ENCODE measurements around the gene PLXDC1. TPM values are rescaled to one million over a fixed set of nuclear protein-coding genes. Genes with fewer than 3 reads are reported as not detected.
"Not testable (repeated sequence)": the region's sequence is repeated elsewhere in the genome, so short reads cannot be mapped to it uniquely, and the experiment has no call there.

Gene PLXDC1
- total and polyA plus RNA-seq, 11 donors: 4.8 to 17.4 (median 13.3) TPM

DNA sequence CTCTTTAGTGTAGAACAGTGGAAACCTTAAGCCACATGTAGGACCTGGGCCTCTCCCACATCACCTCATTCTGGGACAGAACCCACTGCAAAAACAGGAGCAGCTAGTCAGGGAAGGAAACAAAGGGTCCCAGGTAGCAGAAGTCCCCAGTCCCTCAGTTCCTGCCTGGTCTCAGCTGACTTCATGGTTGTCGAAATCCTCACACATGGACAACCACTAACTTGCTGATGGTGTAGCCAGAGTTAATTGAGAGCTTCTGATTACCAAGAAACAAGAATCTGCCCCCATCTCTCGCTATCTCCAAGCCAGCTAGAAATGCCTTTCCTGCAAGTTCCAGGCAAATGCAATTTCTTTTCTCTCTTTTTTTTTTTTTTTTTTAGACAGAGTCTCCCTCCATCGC lies 18.1 kb upstream of the PLXDC1 start:
- Histone ChIP-seq H3K27me3 (no peaks in the 10 kb centered on the region), H3K4me3 (no peak overlapping the region), H3K36me3 (no peaks in the 10 kb centered on the region), H3K27ac (no peak overlapping the region), H3K9me3 (peaks cover 0 to 5% (median 0%) of the 10 kb centered on the region in 12 donors), H3K4me1 (peaks cover 0 to 38% (median 20%) of the 10 kb centered on the region in 12 donors)
- ATAC-seq: no peak
- no peak for DNase-seq
- intact Hi-C loops (cut with DNase I): loop anchor here in 2 of 10 donors (10.0 kb wide), 2 partner anchors 65 to 305 kb away; no protein-coding TSS in a partner anchor
- WGBS, 4 donors: 76 to 90% (median 89%) methylated on average over 3 of the region's 3 CpGs
- no peak for TF ChIP-seq POLR2A (IDR thresholded peaks at IDR 0.05)
- TF ChIP-seq, protein P1, sequence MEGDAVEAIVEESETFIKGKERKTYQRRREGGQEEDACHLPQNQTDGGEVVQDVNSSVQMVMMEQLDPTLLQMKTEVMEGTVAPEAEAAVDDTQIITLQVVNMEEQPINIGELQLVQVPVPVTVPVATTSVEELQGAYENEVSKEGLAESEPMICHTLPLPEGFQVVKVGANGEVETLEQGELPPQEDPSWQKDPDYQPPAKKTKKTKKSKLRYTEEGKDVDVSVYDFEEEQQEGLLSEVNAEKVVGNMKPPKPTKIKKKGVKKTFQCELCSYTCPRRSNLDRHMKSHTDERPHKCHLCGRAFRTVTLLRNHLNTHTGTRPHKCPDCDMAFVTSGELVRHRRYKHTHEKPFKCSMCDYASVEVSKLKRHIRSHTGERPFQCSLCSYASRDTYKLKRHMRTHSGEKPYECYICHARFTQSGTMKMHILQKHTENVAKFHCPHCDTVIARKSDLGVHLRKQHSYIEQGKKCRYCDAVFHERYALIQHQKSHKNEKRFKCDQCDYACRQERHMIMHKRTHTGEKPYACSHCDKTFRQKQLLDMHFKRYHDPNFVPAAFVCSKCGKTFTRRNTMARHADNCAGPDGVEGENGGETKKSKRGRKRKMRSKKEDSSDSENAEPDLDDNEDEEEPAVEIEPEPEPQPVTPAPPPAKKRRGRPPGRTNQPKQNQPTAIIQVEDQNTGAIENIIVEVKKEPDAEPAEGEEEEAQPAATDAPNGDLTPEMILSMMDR (IDR thresholded peaks at IDR 0.05): no peak

- Histone ChIP-seq H3K4me3 (no peak overlapping the region), H3K36me3 (no peaks in the 10 kb centered on the region), H3K27me3 (no peaks in the 10 kb centered on the region), H3K27ac (no peak overlapping the region), H3K4me1 (peaks cover 0 to 42% (median 24%) of the 10 kb centered on the region in 12 donors), H3K9me3 (peaks cover 0 to 5% (median 0%) of the 10 kb centered on the region in 12 donors)
- intact Hi-C loops (cut with DNase I): loop anchor here in 2 of 10 donors (10.0 kb wide), 2 partner anchors 66 to 304 kb away; no protein-coding TSS in a partner anchor
- 86 to 93% (median 92%) methylated on average over 14 of the region's 14 CpGs for WGBS, 4 donors
- ATAC-seq (no peak), DNase-seq (no peak)
- TF ChIP-seq, protein P1 (IDR thresholded peaks at IDR 0.05): no peak
- TF ChIP-seq POLR2A (IDR thresholded peaks at IDR 0.05): no peak
These were observed 17.7 kb upstream of the PLXDC1 start for GRCh38 chr17:39169101-39169500.

DNA sequence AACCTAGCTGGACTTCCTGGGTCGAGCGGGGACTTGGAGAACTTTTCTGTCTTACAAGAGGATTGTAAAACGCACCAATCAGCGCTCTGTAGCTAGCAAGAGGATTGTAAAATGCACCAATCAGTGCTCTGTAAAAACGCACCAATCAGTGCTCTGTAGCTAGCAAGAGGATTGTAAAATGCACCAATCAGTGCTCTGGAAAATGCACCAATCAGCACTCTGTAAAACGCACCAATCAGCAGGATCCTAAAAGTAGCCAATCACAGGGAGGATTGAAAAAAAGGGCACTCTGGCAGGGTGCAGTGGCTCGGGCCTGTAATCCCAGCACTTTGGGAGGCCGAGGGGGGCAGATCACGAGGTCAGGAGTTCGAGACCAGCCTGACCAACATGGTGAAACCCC lies 17.1 kb upstream of the PLXDC1 start:
- not testable (repeated sequence) for DNase-seq, H3K27me3 ChIP-seq, ATAC-seq, H3K36me3 ChIP-seq, H3K4me3 ChIP-seq, H3K9me3 ChIP-seq
- H3K4me1 ChIP-seq: peaks cover 0 to 43% (median 26%) of the 10 kb centered on the region in 12 donors
- H3K27ac ChIP-seq: peak overlapping the region in 1 of 12 donors; percentile 1
- WGBS, 4 donors: 95 to 97% (median 96%) methylated on average over 10 of the region's 10 CpGs
- intact Hi-C loops (cut with DNase I): loop anchor here in 2 of 10 donors (10.0 kb wide), 2 partner anchors 66 to 304 kb away; no protein-coding TSS in a partner anchor

DNA sequence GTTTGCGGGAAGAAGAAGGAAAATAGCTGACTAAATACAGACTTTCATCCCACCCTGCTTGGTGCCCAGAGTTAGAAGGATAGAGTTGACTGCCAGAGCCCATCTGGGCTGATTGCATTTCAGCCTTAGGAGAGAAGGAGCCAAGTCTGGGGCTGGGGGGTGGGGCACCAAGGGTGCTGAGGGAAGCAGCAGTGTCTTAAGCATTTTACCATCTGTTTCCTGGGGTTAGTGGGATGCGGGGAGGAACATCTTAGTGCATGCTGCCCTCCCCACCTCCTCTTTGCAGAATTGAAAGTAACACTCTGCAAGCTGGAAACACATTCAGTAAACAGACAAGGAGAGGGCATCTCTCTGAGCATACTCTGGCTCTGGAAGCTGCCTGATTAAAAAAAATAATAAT lies 16.0 kb upstream of the PLXDC1 start:
- H3K9me3 ChIP-seq: peaks cover 0 to 5% (median 0%) of the 10 kb centered on the region in 12 donors
- peak overlapping the region in 3 of 12 donors; percentile 35 to 61 (median 37) for H3K27ac ChIP-seq
- DNase-seq (peak in 3 of 5 donors; percentile 56 to 63 (median 58)), ATAC-seq (peak in 3 of 4 donors; percentile 32 to 73 (median 45))
- H3K4me3 ChIP-seq: no peak overlapping the region
- 32 to 45% (median 36%) methylated on average over 2 of the region's 2 CpGs for WGBS, 4 donors
- TF ChIP-seq, protein P1 (IDR thresholded peaks at IDR 0.05): no peak
- TF ChIP-seq POLR2A (IDR thresholded peaks at IDR 0.05): no peak
- intact Hi-C loops (cut with DNase I): loop anchor here in 3 of 10 donors (1.0 to 10.0 kb wide), 3 partner anchors 32 to 303 kb away; no protein-coding TSS in a partner anchor
- H3K27me3 ChIP-seq: no peaks in the 10 kb centered on the region
- no peaks in the 10 kb centered on the region for H3K36me3 ChIP-seq
- peaks cover 0 to 43% (median 26%) of the 10 kb centered on the region in 12 donors for H3K4me1 ChIP-seq
